NB4 (cell line): Measurements from ENCODE around the gene LMO7.

Experiments
- POLR2A ChIP-seq: IDR thresholded peaks from 2 replicates; pipeline ENCODE4 v1.6.1; 2011; ENCODE audit warnings: mild to moderate bottlenecking; ENCODE audit not compliant: insufficient read length; ENCODE audit errors: extremely low read depth
- TF ChIP-seq, protein P1 (sequence below): IDR thresholded peaks from one replicate; pipeline ENCODE4 v1.5.1; 2012; ENCODE audit warnings: low read depth, low read length

DNA sequence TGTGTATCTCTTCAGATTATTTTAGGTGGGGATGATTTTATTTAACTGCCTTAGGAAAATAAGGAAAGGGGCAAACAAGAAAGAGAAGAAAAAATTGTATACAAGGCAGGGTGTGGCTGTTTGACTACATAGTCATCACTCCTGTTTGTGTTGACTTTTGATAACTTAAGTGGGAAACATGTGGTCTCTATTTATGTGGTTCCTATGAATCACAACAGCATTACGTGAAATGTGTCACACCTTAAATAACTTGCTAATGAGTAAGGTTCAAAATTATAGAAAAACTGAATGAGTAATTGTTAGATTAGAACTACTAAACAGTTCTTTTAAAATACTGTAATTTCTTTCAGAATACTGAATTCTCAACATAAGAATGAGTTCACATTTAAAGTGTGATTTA is 69.3 kb downstream of the LMO7 start:
- TF ChIP-seq, protein P1, sequence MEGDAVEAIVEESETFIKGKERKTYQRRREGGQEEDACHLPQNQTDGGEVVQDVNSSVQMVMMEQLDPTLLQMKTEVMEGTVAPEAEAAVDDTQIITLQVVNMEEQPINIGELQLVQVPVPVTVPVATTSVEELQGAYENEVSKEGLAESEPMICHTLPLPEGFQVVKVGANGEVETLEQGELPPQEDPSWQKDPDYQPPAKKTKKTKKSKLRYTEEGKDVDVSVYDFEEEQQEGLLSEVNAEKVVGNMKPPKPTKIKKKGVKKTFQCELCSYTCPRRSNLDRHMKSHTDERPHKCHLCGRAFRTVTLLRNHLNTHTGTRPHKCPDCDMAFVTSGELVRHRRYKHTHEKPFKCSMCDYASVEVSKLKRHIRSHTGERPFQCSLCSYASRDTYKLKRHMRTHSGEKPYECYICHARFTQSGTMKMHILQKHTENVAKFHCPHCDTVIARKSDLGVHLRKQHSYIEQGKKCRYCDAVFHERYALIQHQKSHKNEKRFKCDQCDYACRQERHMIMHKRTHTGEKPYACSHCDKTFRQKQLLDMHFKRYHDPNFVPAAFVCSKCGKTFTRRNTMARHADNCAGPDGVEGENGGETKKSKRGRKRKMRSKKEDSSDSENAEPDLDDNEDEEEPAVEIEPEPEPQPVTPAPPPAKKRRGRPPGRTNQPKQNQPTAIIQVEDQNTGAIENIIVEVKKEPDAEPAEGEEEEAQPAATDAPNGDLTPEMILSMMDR = no peak
- no peak for TF ChIP-seq POLR2A
